SK-N-SH (cell line): ENCODE results near the gene SGCA. TPM values are rescaled to one million over a fixed set of nuclear protein-coding genes. Genes with fewer than 3 reads are reported as not detected.

Experiments
- CTCF ChIA-PET: fragments of 300-600, 350-600 bp; formaldehyde crosslinking; extraction: SDS; loops from one replicate; lab custom pipeline; 2021; lab: Yijun Ruan, JAX
- POLR2A ChIA-PET: fragments of 350-600 bp; sonication (Branson Sonifier 250); formaldehyde crosslinking; extraction: SDS; loops from one replicate; lab custom pipeline; 2020; ENCODE audit warnings: antibody characterized with exemption, inconsistent platforms; lab: Yijun Ruan, JAX
- DNase-seq: peaks from one replicate; pipeline ENCODE4 v3.0.0; 2012
- H2AFZ ChIP-seq: fragments of 200-600 bp; sonication (generic); 2 replicates; pipeline ENCODE4 v1.8.1; 2016; ENCODE audit warnings: antibody characterized with exemption, mild to moderate bottlenecking, low read depth
- H3F3A ChIP-seq: fragments of 200-600 bp; sonication (generic); replicated peaks from 2 replicates; pipeline ENCODE3; 2016; ENCODE audit warnings: antibody characterized with exemption, mild to moderate bottlenecking; ENCODE audit not compliant: insufficient read depth
- H3K27ac ChIP-seq, 2 experiments: fragments of 200-500 bp in 1 of 2; fragments of 200-600 bp in 1 of 2; sonication (Bioruptor generic) in 1 of 2; sonication (generic), shearing (Covaris generic) in 1 of 2; 2 replicates each; pipeline versions ENCODE4 v1.5.1 to v1.6.1; 2014 to 2016; ENCODE audit warnings: low read depth in 2 of 2, inconsistent platforms in 1 of 2, low read length in 1 of 2, mild to moderate bottlenecking in 1 of 2, mixed read lengths in 1 of 2
- H3K27me3 ChIP-seq: fragments of 200-600 bp; sonication (generic), shearing (Covaris generic); 2 replicates; pipeline ENCODE4 v1.6.1; 2016; ENCODE audit warnings: mixed run types; ENCODE audit not compliant: insufficient read depth
- H3K36me3 ChIP-seq, 2 experiments: fragments of 200-500 bp in 1 of 2; fragments of 200-600 bp in 1 of 2; sonication (Bioruptor generic) in 1 of 2; sonication (generic) in 1 of 2; replicated peaks in 1 of 2; 2 replicates each; pipeline versions ENCODE3 to v1.5.1; 2014 to 2016; ENCODE audit warnings: low read length in 1 of 2, mild to moderate bottlenecking in 1 of 2; ENCODE audit not compliant: insufficient read depth in 2 of 2, control insufficient read depth in 1 of 2
- H3K4me1 ChIP-seq, 2 experiments: fragments of 200-500 bp in 1 of 2; fragments of 200-600 bp in 1 of 2; sonication (Bioruptor generic) in 1 of 2; sonication (generic), shearing (Covaris generic) in 1 of 2; 2 replicates each; pipeline versions ENCODE4 v1.5.1 to v1.6.1; 2014 to 2016; ENCODE audit warnings: low read depth in 1 of 2, low read length in 1 of 2, mixed run types in 1 of 2; ENCODE audit not compliant: insufficient read depth in 2 of 2, control insufficient read depth in 1 of 2
- H3K4me2 ChIP-seq: fragments of 200-600 bp; sonication (generic), shearing (Covaris generic); 2 replicates; pipeline ENCODE4 v1.6.1; 2017; ENCODE audit warnings: mixed run types
- H3K4me3 ChIP-seq, 2 experiments: fragments of 200-500 bp in 1 of 2; fragments of 200-600 bp in 1 of 2; sonication (Bioruptor generic) in 1 of 2; sonication (generic), shearing (Covaris generic) in 1 of 2; 2 replicates each; pipeline versions ENCODE4 v1.5.1 to v1.8.1; 2014 to 2016; ENCODE audit warnings: low read depth in 2 of 2, inconsistent platforms in 1 of 2, low read length in 1 of 2, mild to moderate bottlenecking in 1 of 2, mixed read lengths in 1 of 2, moderate library complexity in 1 of 2
- H3K79me2 ChIP-seq: fragments of 200-600 bp; sonication (generic); 2 replicates; pipeline ENCODE4 v1.8.1; 2017; ENCODE audit warnings: mild to moderate bottlenecking; ENCODE audit not compliant: insufficient read depth
- H3K9ac ChIP-seq: fragments of 200-600 bp; sonication (generic); 2 replicates; pipeline ENCODE4 v1.6.1; 2017; ENCODE audit warnings: mixed run types
- H3K9me2 ChIP-seq: fragments of 200-600 bp; sonication (generic); 2 replicates; pipeline ENCODE4 v1.6.1; 2017; ENCODE audit warnings: mixed run types
- H3K9me3 ChIP-seq: fragments of 200-600 bp; sonication (generic); 2 replicates; pipeline ENCODE4 v1.6.1; 2017; ENCODE audit warnings: mixed run types, mild to moderate bottlenecking, moderate library complexity
- H4K20me1 ChIP-seq: fragments of 200-600 bp; sonication (generic); 2 replicates; pipeline ENCODE4 v1.6.1; 2017; ENCODE audit warnings: mild to moderate bottlenecking, mixed run types; ENCODE audit not compliant: insufficient read depth
- CHD2 ChIP-seq: fragments of 150-350 bp; IDR thresholded peaks from 2 replicates; pipeline ENCODE4 v1.6.1; 2018; ENCODE audit warnings: low read length; ENCODE audit not compliant: partially characterized antibody
- EP300 ChIP-seq, 2 experiments: IDR thresholded peaks; 2 replicates each; pipeline versions ENCODE4 v1.4.0 to v1.6.1; 2012; ENCODE audit warnings: borderline replicate concordance in 1 of 2, low read depth in 1 of 2, low read length in 1 of 2
- EZH2phosphoT487 ChIP-seq: fragments of 200-600 bp; sonication (generic); IDR thresholded peaks from 2 replicates; pipeline ENCODE4 v1.6.1; 2017; ENCODE audit warnings: low read depth, mixed run types, mild to moderate bottlenecking, antibody characterized with exemption, moderate library complexity, borderline replicate concordance
- FOSL2 ChIP-seq: IDR thresholded peaks from 2 replicates; pipeline ENCODE4 v1.4.0; 2012; ENCODE audit warnings: low read depth, mild to moderate bottlenecking, moderate library complexity, borderline replicate concordance
- FOXJ3 ChIP-seq: sonication (generic); formaldehyde crosslinking; IDR thresholded peaks from 2 replicates; pipeline ENCODE4 v1.5.1; 2020; ENCODE audit warnings: mild to moderate bottlenecking, missing genetic modification reagents
- GATA2 ChIP-seq: sonication (generic); formaldehyde crosslinking; IDR thresholded peaks from 2 replicates; pipeline ENCODE4 v1.5.0; 2020; ENCODE audit warnings: mild to moderate bottlenecking, missing genetic modification reagents
- JUND ChIP-seq: IDR thresholded peaks from 2 replicates; pipeline ENCODE4 v1.4.0; 2012
- MAX ChIP-seq: IDR thresholded peaks from 2 replicates; pipeline ENCODE4 v1.4.0; 2012; ENCODE audit warnings: low read depth
- MEF2A ChIP-seq: IDR thresholded peaks from 2 replicates; pipeline ENCODE4 v1.4.0; 2012; ENCODE audit warnings: low read depth, borderline replicate concordance
- NFIC ChIP-seq: IDR thresholded peaks from 2 replicates; pipeline ENCODE4 v1.4.0; 2012; ENCODE audit warnings: borderline replicate concordance
- POLR2AphosphoS5 ChIP-seq: IDR thresholded peaks from 2 replicates; pipeline ENCODE4 v1.6.1; 2012; ENCODE audit warnings: low read depth, low read length
- RCOR1 ChIP-seq: fragments of 150-350 bp; IDR thresholded peaks from 2 replicates; pipeline ENCODE4 v1.6.1; 2017; ENCODE audit warnings: antibody characterized with exemption, low read length
- REST ChIP-seq: IDR thresholded peaks from 2 replicates; pipeline ENCODE4 v1.6.1; 2012; ENCODE audit warnings: mild to moderate bottlenecking, low read depth, low read length, moderate library complexity
- RFX5 ChIP-seq: IDR thresholded peaks from 2 replicates; pipeline ENCODE4 v1.6.1; 2012; ENCODE audit warnings: mild to moderate bottlenecking, improper control_type of control experiment, low read length
- RXRA ChIP-seq: IDR thresholded peaks from 2 replicates; pipeline ENCODE4 v1.4.0; 2012; ENCODE audit warnings: low read depth, mild to moderate bottlenecking, borderline replicate concordance
- SMC3 ChIP-seq: IDR thresholded peaks from 2 replicates; pipeline ENCODE4 v1.6.1; 2012; ENCODE audit warnings: low read depth, low read length, improper control_type of control experiment
- TCF12 ChIP-seq: IDR thresholded peaks from 2 replicates; pipeline ENCODE4 v1.4.0; 2012
- TEAD4 ChIP-seq: IDR thresholded peaks from 2 replicates; pipeline ENCODE4 v1.4.0; 2012; ENCODE audit warnings: mild to moderate bottlenecking, borderline replicate concordance; ENCODE audit not compliant: insufficient read depth
- YY1 ChIP-seq: IDR thresholded peaks from 2 replicates; pipeline ENCODE4 v1.4.0; 2012; ENCODE audit warnings: low read depth, mild to moderate bottlenecking
- ZBTB33 ChIP-seq: IDR thresholded peaks from 2 replicates; pipeline ENCODE4 v1.4.0; 2012; ENCODE audit warnings: low read depth, borderline replicate concordance
- WGBS: methylation state at CpG from one replicate; pipeline ENCODE4 v1.1.6; 2017; ENCODE audit warnings: low lambda C conversion rate; 5-methylcytosine and 5-hydroxymethylcytosine counted together
- polyA plus RNA-seq, 3 experiments: library from polyadenylated mRNA; depleted of rRNA; stranded (reverse); fragments of >200 nt; gene quantifications; 2 replicates each; pipeline ENCODE4 v1.2.3, GENCODE V29; 2012
- TF ChIP-seq, protein P1 (sequence below): fragments of 150-350 bp; IDR thresholded peaks from 2 replicates; pipeline ENCODE4 v1.6.1; 2017; ENCODE audit warnings: antibody characterized with exemption, low read length, low read depth, borderline replicate concordance
- TF ChIP-seq, protein P2 (sequence below): IDR thresholded peaks from 2 replicates; pipeline ENCODE4 v1.4.0; 2012; ENCODE audit warnings: low read depth, borderline replicate concordance

Gene SGCA
- polyA plus RNA-seq, 1 of the 3 experiments (the other 2 are of a cell fraction): not detected

- no peak for TF ChIP-seq SMC3
These were observed 7.9 kb upstream of the SGCA start (continued) for GRCh38 chr17:50157891-50158290.

GRCh38 chr17:50161023-50161910 is 4.5 kb upstream of the SGCA start:
- WGBS: under 1% methylated on average over 27 of the region's 53 CpGs
- POLR2A ChIA-PET: interaction anchor here (0.6 to 2.7 kb wide), 17 partner anchors 9 to 185 kb away, joined by 3 to 30 read pairs (median 4); partner anchors contain the start of genes PDK2 and SAMD14
- peak overlapping the region; percentile 93 for H3K4me2 ChIP-seq
- peak; percentile 45; the same call in 1 of the 2 replicates for TF ChIP-seq FOXJ3 (CRISPR knock-in tag)
- peak; percentile 99 for TF ChIP-seq SMC3
- TF ChIP-seq, protein P1, sequence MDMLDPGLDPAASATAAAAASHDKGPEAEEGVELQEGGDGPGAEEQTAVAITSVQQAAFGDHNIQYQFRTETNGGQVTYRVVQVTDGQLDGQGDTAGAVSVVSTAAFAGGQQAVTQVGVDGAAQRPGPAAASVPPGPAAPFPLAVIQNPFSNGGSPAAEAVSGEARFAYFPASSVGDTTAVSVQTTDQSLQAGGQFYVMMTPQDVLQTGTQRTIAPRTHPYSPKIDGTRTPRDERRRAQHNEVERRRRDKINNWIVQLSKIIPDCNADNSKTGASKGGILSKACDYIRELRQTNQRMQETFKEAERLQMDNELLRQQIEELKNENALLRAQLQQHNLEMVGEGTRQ: no peak
- TF ChIP-seq EZH2phosphoT487: no peak
- no peak for TF ChIP-seq FOSL2
- TF ChIP-seq, protein P2, sequence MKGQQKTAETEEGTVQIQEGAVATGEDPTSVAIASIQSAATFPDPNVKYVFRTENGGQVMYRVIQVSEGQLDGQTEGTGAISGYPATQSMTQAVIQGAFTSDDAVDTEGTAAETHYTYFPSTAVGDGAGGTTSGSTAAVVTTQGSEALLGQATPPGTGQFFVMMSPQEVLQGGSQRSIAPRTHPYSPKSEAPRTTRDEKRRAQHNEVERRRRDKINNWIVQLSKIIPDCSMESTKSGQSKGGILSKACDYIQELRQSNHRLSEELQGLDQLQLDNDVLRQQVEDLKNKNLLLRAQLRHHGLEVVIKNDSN: no peak
- no peak for TF ChIP-seq RXRA
- no peak for TF ChIP-seq JUND
- no peak for TF ChIP-seq TEAD4
- peak; percentile 67 for TF ChIP-seq RCOR1
- no peak for TF ChIP-seq ZBTB33
- no peak for TF ChIP-seq MEF2A
- no peak; the same call in 1 of the 2 replicates for TF ChIP-seq TCF12
- TF ChIP-seq RFX5: peak; percentile 60; the same call in 1 of the 2 replicates
- no peak for TF ChIP-seq NFIC
- 0 out of 2 replicates have a peak, but pooled peaks have one; percentile 18 for TF ChIP-seq REST
- peak in 1 of 2 experiments; percentile 44; a peak in 1 of 4 replicates for TF ChIP-seq EP300 (IDR thresholded peaks at IDR 0.05; ENCODE audit: borderline replicate concordance in 1 of 2, low read depth in 1 of 2, low read length in 1 of 2)
- TF ChIP-seq CHD2: peak; percentile 76
- TF ChIP-seq MAX: peak; percentile 89
- no peak for TF ChIP-seq YY1
- TF ChIP-seq GATA2: peak; percentile 50
- peak; percentile 89 for TF ChIP-seq POLR2AphosphoS5

More at GRCh38 chr17:50161023-50161910, 4.5 kb upstream of the SGCA start:
- no peaks in the 10 kb centered on the region for H3K79me2 ChIP-seq
- H3K9me3 ChIP-seq: no peaks in the 10 kb centered on the region
- peak overlapping the region; percentile 63 for H3K9ac ChIP-seq
- peaks cover 16% of the 10 kb centered on the region for H3F3A ChIP-seq
- H3K9me2 ChIP-seq: no peaks in the 10 kb centered on the region
- H3K4me3 ChIP-seq: peak overlapping the region; percentile 60 to 72
- H3K4me1 ChIP-seq: peaks cover 3 to 10% of the 10 kb centered on the region in 2 experiments; a peak in 1 of 4 replicates
- H3K27me3 ChIP-seq: no peaks in the 10 kb centered on the region
- no peaks in the 10 kb centered on the region for H3K36me3 ChIP-seq
- peak overlapping the region; percentile 3 to 91; a peak in 3 of 4 replicates for H3K27ac ChIP-seq
- no peaks in the 10 kb centered on the region for H4K20me1 ChIP-seq
- CTCF ChIA-PET: interaction anchor here (0.6 to 2.8 kb wide), 64 partner anchors 9 to 380 kb away, joined by 3 to 148 read pairs (median 5); partner anchors contain the start of genes COL1A1, PDK2, PPP1R9B and SAMD14
- H2AFZ ChIP-seq: peak overlapping the region; percentile 91
- DNase-seq: peak; percentile 100
